GM10266 (cell line): ENCODE results near the gene ARID5B.

Experiments
- DNase-seq: peaks from one replicate; pipeline ENCODE4 v3.0.0; 2012; ENCODE audit errors: extremely low spot score
- CTCF ChIP-seq: IDR thresholded peaks from 2 replicates; pipeline ENCODE4 v1.5.1; 2012; ENCODE audit warnings: mild to moderate bottlenecking, low read depth; ENCODE audit not compliant: control insufficient read depth, insufficient read depth; ENCODE audit errors: missing control alignments

ARID5B gene

GRCh38 chr10:62058476-62058875 is 157.0 kb downstream of the ARID5B start:
- no peak for DNase-seq
- TF ChIP-seq CTCF: no peak

GRCh38 chr10:62058896-62059216 is 157.4 kb downstream of the ARID5B start:
- DNase-seq: no peak
- no peak for TF ChIP-seq CTCF

- DNase-seq: no peak
Observed at GRCh38 chr10:62059217-62059920, 157.9 kb downstream of the ARID5B start.

GRCh38 chr10:62062028-62062427 is 160.5 kb downstream of the ARID5B start:
- TF ChIP-seq CTCF: no peak
- no peak for DNase-seq

More at GRCh38 chr10:62059217-62059920, 157.9 kb downstream of the ARID5B start:
- TF ChIP-seq CTCF: no peak

DNA sequence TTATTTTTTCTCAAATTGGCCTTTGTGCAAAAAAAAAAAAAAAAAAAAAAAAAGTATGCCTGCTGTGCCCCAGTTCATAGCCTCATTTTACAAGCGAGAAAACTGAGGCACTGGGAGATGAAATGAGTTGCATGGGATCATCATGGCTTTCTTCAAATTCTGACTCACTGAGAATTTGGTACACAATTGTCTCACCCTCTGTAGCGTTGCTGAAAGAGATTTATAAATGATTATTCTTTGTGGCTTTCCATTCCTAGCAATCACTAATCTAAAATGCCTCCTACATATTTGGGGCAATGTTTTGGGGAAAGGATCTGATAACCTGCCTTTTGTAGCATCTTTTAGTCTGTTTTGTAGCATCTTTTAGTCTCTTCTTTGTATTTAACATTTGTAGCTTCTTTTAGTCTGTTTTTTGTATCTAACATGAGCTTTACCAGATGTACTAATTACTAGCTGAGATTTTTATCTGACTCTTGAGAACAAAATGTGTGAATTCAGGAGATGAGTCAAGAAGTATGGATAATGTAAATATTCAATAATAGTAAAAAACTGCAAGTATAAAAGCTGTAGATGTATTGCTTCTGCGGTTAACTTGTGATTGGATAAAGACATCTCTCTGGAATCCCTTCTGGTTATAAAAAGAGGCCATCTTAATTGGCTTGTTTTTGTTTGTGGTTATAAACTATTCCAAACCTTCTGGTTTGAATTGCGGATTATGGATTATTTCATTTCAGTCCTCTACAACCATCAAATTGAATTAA is 161.4 kb downstream of the ARID5B start:
- no peak for DNase-seq
- no peak for TF ChIP-seq CTCF

DNA sequence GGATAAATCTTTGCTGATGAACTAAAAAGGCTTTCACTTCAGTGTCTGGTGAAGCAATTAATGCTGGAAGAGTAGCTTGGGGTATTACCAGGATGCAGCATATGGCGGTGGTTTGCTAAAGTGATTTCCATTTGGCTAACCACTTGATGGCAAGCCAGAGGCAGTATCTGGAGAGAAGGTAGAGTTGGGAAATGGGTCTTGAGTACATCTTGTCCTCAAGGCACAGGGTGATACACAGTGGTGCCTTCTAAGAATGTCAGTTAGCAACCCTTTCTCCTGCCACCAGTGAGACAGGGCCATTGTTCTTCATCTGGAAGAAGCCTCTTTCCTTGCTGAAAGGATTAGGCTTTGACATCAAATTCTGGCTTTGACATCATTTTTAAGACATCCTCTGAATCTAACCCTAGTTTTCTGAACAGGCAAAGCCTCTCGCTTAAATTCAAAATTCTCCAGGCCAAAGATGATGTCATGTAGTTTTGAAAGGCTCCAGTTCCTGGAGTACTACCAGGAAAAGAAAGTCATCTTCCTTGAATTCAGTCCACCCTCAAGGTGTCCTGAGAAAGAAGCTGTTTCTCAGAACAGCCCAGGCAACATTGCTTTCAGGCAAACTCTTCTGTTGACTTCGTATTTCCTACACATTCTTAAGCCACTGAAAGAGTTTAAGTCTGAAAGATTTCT is 162.4 kb downstream of the ARID5B start:
- no peak for DNase-seq
- TF ChIP-seq CTCF: no peak

DNA sequence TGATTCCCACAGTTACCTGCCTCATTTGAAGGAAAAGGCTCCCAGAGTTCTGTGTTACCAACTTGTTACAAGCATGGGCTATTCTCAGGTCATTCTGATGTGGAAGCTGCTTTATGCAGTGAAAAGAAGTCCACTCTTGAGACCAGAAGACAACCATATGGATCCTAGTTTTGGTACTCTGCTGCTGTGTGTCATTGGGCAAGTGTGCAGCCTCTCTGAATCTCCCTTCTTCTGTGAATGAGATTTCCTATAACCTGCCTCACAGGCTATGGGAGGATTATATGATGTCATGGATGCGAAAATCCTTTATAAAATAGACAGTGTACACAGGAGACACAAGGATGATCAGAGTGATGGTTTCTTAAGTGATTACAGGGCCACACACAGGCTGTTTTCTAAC is 166.1 kb downstream of the ARID5B start:
- no peak for DNase-seq
- TF ChIP-seq CTCF: no peak
